Duodenal mucosa (tissue), 2 donors: Measurements from ENCODE around the gene PCF11.

ENCODE experiments used
- H3K27ac ChIP-seq: one replicate; pipeline ENCODE4 v1.7.0; 2013; ENCODE audit warnings: low read depth, low read length
- H3K27me3 ChIP-seq, 2 donors: one replicate each; pipeline ENCODE4 v1.7.0; 2013; ENCODE audit warnings: low read length in 2 of 2, control low read depth in 1 of 2; ENCODE audit not compliant: insufficient read depth in 2 of 2, control insufficient read depth in 1 of 2
- H3K36me3 ChIP-seq, 2 donors: one replicate each; pipeline ENCODE4 v1.7.0; 2013; ENCODE audit warnings: low read length in 2 of 2, control low read depth in 1 of 2; ENCODE audit not compliant: insufficient read depth in 2 of 2, control insufficient read depth in 1 of 2
- H3K4me1 ChIP-seq, 2 donors: one replicate each; pipeline ENCODE4 v1.7.0; 2013; ENCODE audit warnings: low read length in 2 of 2, control low read depth in 1 of 2; ENCODE audit not compliant: insufficient read depth in 2 of 2, control insufficient read depth in 1 of 2
- H3K4me3 ChIP-seq, 2 donors: one replicate each; pipeline ENCODE4 v1.7.0; 2013; ENCODE audit warnings: low read length in 2 of 2, low read depth in 1 of 2
- H3K9ac ChIP-seq, 2 donors: one replicate each; pipeline ENCODE4 v1.7.0; 2013; ENCODE audit warnings: low read length in 2 of 2, low read depth in 1 of 2
- H3K9me3 ChIP-seq, 2 donors: one replicate each; pipeline ENCODE4 v1.7.0; 2013; ENCODE audit warnings: low read length in 2 of 2, control low read depth in 1 of 2; ENCODE audit not compliant: control insufficient read depth in 1 of 2

The PCF11 gene

DNA sequence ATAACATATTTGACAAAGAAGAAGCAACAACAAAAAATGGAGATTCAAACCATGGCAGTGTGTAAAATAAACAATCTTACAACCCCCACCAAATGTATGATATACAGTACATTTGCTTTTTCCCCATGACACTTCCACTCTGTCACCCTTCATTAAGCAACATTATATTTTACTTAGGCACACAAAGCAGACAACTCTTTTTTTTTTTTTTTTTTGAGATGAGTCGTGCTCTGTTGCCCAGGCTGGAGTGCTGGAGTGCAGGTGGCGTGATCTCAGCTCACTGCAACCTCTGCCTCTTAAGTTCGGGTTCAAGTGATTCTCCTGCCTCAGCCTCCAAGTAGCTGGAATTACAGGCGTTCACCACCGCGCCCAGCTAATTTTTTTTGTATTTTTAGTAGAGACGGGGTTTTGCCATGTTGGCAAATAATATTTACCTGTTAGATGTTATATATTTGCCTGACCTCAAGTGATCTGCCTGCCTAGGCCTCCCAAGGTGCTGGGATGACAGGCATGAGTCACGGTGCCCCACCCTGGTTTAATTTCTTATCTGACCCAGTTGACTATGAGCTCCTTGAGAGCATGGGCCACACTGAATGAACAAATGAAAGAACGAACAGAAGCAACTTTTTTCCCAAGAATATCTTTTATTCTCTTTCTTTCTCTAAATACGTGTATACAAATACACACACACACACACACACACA is 5.5 kb upstream of the PCF11 start:
- no peak overlapping the region for H3K27ac ChIP-seq
- H3K4me1 ChIP-seq, result peaks cover 0 to 3% of the 10 kb centered on the region in 2 donors
- H3K9me3 ChIP-seq, result no peaks in the 10 kb centered on the region

DNA sequence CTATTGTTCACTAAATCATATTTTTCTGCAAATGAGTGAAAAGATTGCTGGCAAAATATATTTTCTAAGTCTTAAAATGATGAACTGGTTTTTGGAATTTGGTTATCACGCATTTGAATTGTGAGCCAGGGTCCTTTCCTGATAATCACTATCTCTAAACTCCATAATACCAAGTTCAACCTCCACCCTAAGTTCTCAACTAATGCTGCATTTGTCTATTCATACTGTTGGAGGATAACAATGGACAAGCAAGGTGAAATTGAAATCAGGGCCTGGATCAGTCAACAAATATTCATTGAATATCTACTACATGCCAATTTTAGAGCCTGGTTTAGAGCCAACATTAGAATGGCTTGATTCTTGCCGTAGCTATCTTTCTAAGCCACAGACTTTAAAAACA is 4.7 kb upstream of the PCF11 start:
- Histone ChIP-seq H3K9me3 (no peaks in the 10 kb centered on the region), H3K27me3 (no peaks in the 10 kb centered on the region), H3K4me3 (no peak overlapping the region), H3K9ac (no peak overlapping the region), H3K27ac (no peak overlapping the region), H3K36me3 (no peaks in the 10 kb centered on the region), H3K4me1 (peaks cover 0 to 3% of the 10 kb centered on the region in 2 donors)

More for the DNA sequence above, 5.5 kb upstream of the PCF11 start:
- no peak overlapping the region for H3K9ac ChIP-seq
- no peaks in the 10 kb centered on the region for H3K27me3 ChIP-seq
- no peaks in the 10 kb centered on the region for H3K36me3 ChIP-seq
- H3K4me3 ChIP-seq, result no peak overlapping the region

DNA sequence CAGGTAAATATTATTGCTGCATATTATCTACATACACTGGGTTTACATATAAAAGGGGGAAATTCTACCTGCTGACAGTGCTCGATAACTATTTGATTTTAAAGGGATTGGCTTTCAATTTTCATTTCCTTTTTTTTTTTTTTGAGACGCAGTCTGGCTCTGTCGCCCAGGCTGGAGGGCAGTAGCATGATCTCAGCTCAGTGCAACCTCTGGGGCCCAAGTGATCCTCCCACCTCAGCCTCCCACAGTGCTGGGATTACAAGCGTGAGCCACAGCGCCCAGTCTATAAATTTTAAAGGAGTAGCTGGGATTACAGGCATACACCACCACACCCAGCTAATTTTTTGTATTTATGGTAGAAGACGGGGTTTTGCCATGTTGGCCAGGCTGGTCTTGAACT is 3.2 kb upstream of the PCF11 start:
- H3K9ac ChIP-seq, result no peak overlapping the region
- no peaks in the 10 kb centered on the region for H3K9me3 ChIP-seq
- no peaks in the 10 kb centered on the region for H3K27me3 ChIP-seq
- no peak overlapping the region for H3K4me3 ChIP-seq
- peaks cover 0 to 3% of the 10 kb centered on the region in 2 donors for H3K4me1 ChIP-seq
- H3K36me3 ChIP-seq, result peaks cover 0 to 4% of the 10 kb centered on the region in 2 donors
- no peak overlapping the region for H3K27ac ChIP-seq

DNA sequence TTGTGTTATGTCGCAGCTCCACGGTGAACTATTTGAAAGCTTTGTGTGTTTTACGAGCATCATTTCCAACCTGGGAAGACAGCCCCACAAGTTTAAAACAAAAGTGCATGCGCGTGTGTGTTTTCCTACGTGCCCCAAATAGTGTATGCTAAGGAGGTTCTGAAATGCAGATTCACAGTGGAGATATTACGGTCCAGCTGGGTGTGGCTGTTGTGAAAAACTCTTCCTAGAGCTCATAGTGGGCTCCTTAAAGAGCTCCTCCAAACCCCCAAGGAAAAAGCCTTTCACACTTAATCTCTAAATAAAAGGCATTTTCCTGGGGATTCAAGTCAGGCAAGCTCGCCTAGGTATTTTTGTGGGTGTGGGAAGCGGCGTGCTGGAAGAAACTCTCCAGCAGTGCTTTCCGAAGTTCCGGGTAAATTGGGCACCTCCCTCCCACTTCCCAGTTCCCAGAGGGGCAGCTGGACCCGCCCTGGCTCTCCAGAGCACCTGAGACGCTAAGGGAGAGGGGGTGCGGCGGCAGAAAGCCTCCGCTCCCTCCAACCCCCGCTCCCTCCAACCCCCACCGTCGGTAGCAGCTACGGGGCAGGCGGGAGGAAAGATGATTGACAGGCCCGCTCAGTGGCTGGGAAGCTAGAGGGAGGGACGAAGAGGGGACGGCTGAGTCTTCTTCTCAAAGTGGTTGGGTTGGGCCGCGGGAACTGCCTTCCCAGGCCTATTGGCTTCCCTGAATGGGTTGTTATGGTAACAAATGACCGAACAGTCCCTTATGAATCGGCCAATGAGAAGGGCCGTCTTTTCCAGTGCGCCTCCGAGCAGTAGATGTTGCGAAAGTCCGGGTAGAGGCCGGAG is 561 bp upstream of the PCF11 start:
- Histone ChIP-seq H3K4me3 (peak overlapping the region; percentile 76 to 90), H3K27me3 (no peaks in the 10 kb centered on the region), H3K27ac (peak overlapping the region; percentile 85), H3K9me3 (no peaks in the 10 kb centered on the region), H3K36me3 (peaks cover 3 to 4% of the 10 kb centered on the region in 2 donors), H3K9ac (peak overlapping the region; percentile 83 to 88), H3K4me1 (peaks cover 18 to 20% of the 10 kb centered on the region in 2 donors)

DNA sequence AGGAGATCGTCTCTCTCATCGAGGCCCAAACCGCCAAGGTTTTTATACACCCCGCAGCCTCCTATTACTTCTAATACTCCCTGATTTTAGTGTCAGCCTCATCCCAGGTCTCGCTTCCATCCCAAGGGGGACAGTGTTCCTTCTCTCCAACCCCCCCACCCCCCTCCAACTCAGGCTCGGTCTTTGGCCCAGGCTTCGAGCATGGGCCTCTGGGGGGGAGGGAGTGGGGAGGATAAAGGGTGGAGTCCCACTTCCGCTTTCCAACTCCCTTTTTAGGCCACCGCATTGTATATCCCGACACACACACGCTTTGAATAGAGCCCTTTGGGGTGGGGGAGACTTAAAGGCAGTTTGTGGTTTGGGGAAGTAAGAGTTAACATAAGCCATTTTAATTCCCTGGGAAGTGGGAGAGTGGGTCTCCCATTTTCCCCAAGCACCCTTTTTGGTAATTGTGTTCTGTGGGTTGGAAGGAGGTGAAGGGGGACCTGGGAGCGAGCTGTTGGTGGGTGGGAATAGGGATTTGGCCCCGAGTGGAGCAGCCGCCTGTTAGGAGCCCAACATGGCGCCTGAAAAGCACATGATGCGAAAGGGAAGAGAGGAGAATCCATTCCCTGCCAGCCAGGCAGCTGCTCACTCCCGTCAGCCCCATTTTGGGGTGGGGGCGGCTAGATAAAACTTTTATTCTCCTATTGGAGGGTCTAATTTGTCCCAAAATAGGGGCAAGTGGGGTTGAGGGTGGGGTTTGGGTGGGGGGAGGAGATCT is 844 bp downstream of the PCF11 start:
- H3K36me3 ChIP-seq, result peaks cover 3 to 4% of the 10 kb centered on the region in 2 donors
- peak overlapping the region; percentile 99 for H3K27ac ChIP-seq
- no peaks in the 10 kb centered on the region for H3K9me3 ChIP-seq
- no peaks in the 10 kb centered on the region for H3K27me3 ChIP-seq
- peak overlapping the region; percentile 99 to 100 for H3K9ac ChIP-seq
- peaks cover 29 to 33% of the 10 kb centered on the region in 2 donors for H3K4me1 ChIP-seq
- H3K4me3 ChIP-seq, result peak overlapping the region; percentile 97 to 99

DNA sequence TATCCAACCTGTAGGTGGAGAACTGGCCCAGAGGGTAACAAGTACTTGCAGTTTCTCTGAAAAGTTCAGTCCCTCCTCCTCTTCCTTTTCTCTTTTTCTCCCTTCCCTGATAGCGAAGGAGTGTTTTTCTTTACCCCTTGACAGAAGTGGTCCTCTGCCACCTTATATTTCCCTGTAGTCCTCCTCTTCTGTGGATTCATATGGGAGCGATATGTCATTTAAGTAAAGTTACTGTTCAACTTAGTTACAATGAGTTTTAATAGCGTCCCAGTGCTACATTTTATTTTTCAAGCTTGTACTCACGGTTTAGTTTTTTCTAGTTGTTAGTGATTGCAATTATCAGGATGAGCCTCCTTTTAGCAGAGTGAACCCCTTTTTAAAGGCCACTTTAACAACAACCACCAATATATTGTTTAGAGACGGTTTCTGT is 1.4 kb downstream of the PCF11 start:
- Histone ChIP-seq H3K27me3 (no peaks in the 10 kb centered on the region), H3K27ac (peak overlapping the region; percentile 99), H3K36me3 (peaks cover 3 to 4% of the 10 kb centered on the region in 2 donors), H3K9ac (peak overlapping the region; percentile 99 to 100), H3K9me3 (no peaks in the 10 kb centered on the region), H3K4me1 (peaks cover 29 to 33% of the 10 kb centered on the region in 2 donors), H3K4me3 (peak overlapping the region; percentile 97 to 99)

DNA sequence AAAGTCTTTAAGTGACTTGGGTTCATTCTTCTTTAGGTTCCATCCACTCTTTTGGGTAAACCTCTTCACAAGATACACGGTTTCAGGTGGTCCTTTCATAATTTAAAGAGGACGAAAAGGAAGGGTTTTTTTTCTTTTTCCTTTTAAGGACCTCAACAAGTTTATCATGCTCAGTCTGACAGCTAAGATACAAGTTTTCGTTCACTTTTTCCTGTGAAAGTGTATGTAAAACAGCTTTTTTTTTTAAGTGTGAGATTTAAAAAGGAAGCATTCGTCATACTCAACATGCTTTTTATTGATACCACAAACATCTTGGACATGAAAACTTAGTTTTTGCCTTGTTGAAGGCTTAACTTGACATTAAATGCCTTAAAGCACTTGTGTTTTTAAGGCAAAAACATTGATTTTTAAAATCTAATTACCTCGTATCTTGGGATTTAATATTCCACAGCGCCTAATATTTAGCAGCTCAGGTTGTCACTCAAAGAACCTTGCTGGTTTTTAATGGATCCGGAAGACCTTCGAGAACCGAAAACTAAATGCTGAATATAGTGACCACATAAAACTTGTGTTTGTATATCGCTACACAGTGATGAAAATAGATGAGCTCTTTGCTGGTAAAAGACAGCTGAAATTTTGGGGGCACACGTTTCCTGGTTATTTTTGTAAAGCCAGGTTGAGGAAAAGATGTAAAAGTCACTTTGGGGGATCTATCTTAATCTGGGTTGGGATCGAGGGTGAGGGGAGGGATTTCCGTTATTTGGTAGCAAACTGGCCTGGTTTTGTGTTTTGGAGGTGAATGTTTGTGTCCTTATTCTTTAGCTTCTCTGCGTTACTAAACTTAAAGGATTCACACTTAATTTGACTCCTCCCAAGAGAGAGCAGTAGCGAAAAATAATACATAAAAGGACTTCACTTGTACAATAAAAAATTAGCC is 2.3 kb downstream of the PCF11 start:
- peak overlapping the region; percentile 97 to 99 for H3K4me3 ChIP-seq
- no peaks in the 10 kb centered on the region for H3K9me3 ChIP-seq
- H3K27ac ChIP-seq, result no peak overlapping the region
- H3K27me3 ChIP-seq, result no peaks in the 10 kb centered on the region
- H3K9ac ChIP-seq, result peak overlapping the region; percentile 99 to 100
- H3K36me3 ChIP-seq, result peaks cover 4 to 6% of the 10 kb centered on the region in 2 donors
- H3K4me1 ChIP-seq, result peaks cover 29 to 33% of the 10 kb centered on the region in 2 donors

DNA sequence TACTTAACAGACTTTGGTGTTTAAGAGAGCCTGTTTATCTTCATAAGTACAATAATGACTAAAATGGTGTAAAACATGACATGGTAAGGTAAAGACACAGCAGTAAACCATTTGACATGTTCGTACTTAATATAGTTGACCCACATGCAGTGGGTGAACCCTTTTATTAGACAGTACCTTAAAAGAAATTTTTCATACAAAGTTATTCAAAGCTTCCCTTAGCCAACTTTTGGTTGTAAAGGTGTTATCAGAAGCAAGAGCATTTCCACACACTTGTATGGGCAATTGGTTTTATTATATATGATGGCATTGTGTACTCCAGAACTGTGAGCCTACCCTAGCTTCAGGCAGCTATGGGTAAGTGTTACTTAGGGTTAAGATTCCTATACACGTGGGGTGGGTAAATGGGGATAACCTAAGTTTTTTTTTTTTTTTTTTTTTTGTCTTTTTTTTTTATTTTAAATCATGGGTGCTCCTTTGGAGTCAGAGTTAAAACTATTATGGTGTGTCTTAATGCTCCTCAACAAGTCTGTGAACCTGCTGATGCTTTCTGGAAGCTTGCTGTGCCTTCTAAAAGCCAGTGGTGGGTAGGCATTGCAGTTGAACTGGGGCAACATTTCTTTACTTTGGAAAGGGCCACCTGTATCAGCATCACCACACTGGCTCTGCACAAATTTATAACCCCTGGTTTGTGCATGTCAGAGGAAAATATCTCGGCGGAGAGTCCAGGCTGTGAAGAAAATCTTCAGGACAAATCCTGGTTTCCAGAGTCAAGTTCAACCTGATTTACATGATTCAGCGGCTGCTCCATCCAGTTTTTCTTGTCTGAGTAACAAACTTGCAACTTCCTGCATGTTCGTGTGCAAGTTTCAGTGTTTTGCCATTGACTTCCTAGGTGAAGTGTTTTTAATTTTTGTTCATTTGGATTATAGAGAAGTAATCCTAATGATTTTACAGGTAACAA is 3.3 kb downstream of the PCF11 start:
- peak overlapping the region; percentile 13 for H3K27ac ChIP-seq
- H3K9ac ChIP-seq, result peak overlapping the region; percentile 99 to 100
- H3K4me1 ChIP-seq, result peaks cover 29 to 33% of the 10 kb centered on the region in 2 donors
- H3K27me3 ChIP-seq, result no peaks in the 10 kb centered on the region
- peak overlapping the region; percentile 97 to 99 for H3K4me3 ChIP-seq
- H3K9me3 ChIP-seq, result no peaks in the 10 kb centered on the region
- peaks cover 4 to 15% of the 10 kb centered on the region in 2 donors for H3K36me3 ChIP-seq
